Measurements from ENCODE around the gene MRPS10.

DNA sequence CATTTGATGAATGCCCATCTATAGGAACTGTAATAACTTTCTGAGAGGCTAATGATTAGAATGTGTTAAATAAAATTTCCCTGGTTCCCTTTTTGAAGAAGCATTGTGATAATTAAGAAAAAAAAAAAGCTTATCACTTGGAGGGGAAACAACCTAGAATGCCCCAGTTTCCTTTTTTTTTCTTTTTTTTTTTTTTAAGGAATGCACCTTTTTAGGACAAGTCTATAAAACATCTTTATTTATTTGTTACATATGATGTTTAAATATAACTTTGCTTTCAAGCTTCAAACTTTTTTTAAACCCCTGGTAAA lies 7.3 kb upstream of the MRPS10 start:
- TF ChIP-seq CTCF (IDR thresholded peaks at IDR 0.05), result no peak
- no peak for TF ChIP-seq EZH2 (IDR thresholded peaks at IDR 0.05; ENCODE audit: borderline replicate concordance, insufficient read depth, low read depth, low read length, poor library complexity, severe bottlenecking)
